Central memory CD8-positive, alpha-beta T cell (primary cell): ENCODE data around the gene SOX8.

Experiments used
- ATAC-seq: fragments of 150-1000 bp; cut with Tn5 transposase; replicated peaks from 2 replicates; pipeline ENCODE4 v1.10.0; 2022; ENCODE audit warnings: mild to moderate bottlenecking, moderate FRiP score, moderate number of reproducible peaks; ENCODE audit not compliant: poor library complexity, severe bottlenecking; ENCODE audit errors: extremely low read depth
- DNase-seq, 2 donors: peaks; one replicate each; pipeline ENCODE4 v3.0.0; 2021; ENCODE audit warnings: low spot score in 2 of 2
- H3K27ac Mint-ChIP-seq: one replicate; pipeline ENCODE4 v1.8.0; 2022; ENCODE audit warnings: low read depth, mild to moderate bottlenecking, moderate library complexity, mixed read lengths
- H3K27me3 Mint-ChIP-seq: one replicate; pipeline ENCODE4 v1.8.0; 2022; ENCODE audit warnings: mixed read lengths
- H3K36me3 Mint-ChIP-seq: one replicate; pipeline ENCODE4 v1.8.0; 2022; ENCODE audit warnings: mild to moderate bottlenecking, moderate library complexity, mixed read lengths; ENCODE audit not compliant: insufficient read depth
- H3K4me1 Mint-ChIP-seq: one replicate; pipeline ENCODE4 v1.8.0; 2022; ENCODE audit warnings: mixed read lengths
- H3K4me3 Mint-ChIP-seq: one replicate; pipeline ENCODE4 v1.8.0; 2022; ENCODE audit warnings: mild to moderate bottlenecking, moderate library complexity, mixed read lengths
- H3K9me3 Mint-ChIP-seq: one replicate; pipeline ENCODE4 v1.8.0; 2022; ENCODE audit warnings: mixed read lengths

SOX8 gene

GRCh38 chr16:988471-989353, 7.1 kb downstream of the SOX8 start:
- H3K36me3 Mint-ChIP-seq: peaks cover 2% of the 10 kb centered on the region
- ATAC-seq (no peak), DNase-seq (no peak)
- H3K4me3 Mint-ChIP-seq: no peak overlapping the region
- H3K9me3 Mint-ChIP-seq: no peaks in the 10 kb centered on the region
- H3K4me1 Mint-ChIP-seq: no peaks in the 10 kb centered on the region
- no peaks in the 10 kb centered on the region for H3K27me3 Mint-ChIP-seq
- H3K27ac Mint-ChIP-seq: no peak overlapping the region

- ATAC-seq (no peak), DNase-seq (no peak)
- Mint-ChIP-seq H3K27ac (no peak overlapping the region), H3K27me3 (no peaks in the 10 kb centered on the region), H3K9me3 (no peaks in the 10 kb centered on the region), H3K4me1 (no peaks in the 10 kb centered on the region), H3K4me3 (no peak overlapping the region), H3K36me3 (peaks cover 2% of the 10 kb centered on the region)
Observed at GRCh38 chr16:989354-989814, 7.8 kb downstream of the SOX8 start.

- no peak for ATAC-seq
- Mint-ChIP-seq H3K36me3 (peaks cover 2% of the 10 kb centered on the region), H3K27me3 (no peaks in the 10 kb centered on the region), H3K4me3 (no peak overlapping the region), H3K4me1 (peaks cover 4% of the 10 kb centered on the region), H3K9me3 (no peaks in the 10 kb centered on the region), H3K27ac (no peak overlapping the region)
- no peak for DNase-seq
Observed at GRCh38 chr16:990516-991291, 9.1 kb downstream of the SOX8 start.

GRCh38 chr16:991345-991744, 9.8 kb downstream of the SOX8 start:
- H3K27ac Mint-ChIP-seq: no peak overlapping the region
- no peaks in the 10 kb centered on the region for H3K27me3 Mint-ChIP-seq
- H3K4me1 Mint-ChIP-seq: peaks cover 10% of the 10 kb centered on the region
- no peak for DNase-seq
- ATAC-seq: no peak
- H3K36me3 Mint-ChIP-seq: peaks cover 2% of the 10 kb centered on the region
- no peak overlapping the region for H3K4me3 Mint-ChIP-seq
- H3K9me3 Mint-ChIP-seq: no peaks in the 10 kb centered on the region

GRCh38 chr16:991773-992172, 10.2 kb downstream of the SOX8 start:
- Mint-ChIP-seq H3K36me3 (peaks cover 2% of the 10 kb centered on the region), H3K27ac (no peak overlapping the region), H3K9me3 (no peaks in the 10 kb centered on the region), H3K4me3 (no peak overlapping the region), H3K27me3 (no peaks in the 10 kb centered on the region), H3K4me1 (peaks cover 14% of the 10 kb centered on the region)
- no peak for ATAC-seq
- no peak for DNase-seq

GRCh38 chr16:993731-994130, 12.2 kb downstream of the SOX8 start:
- no peak overlapping the region for H3K27ac Mint-ChIP-seq
- H3K4me3 Mint-ChIP-seq: no peak overlapping the region
- no peaks in the 10 kb centered on the region for H3K27me3 Mint-ChIP-seq

GRCh38 chr16:995087-995486, 13.5 kb downstream of the SOX8 start:
- ATAC-seq: no peak
- Mint-ChIP-seq H3K36me3 (peaks cover 7% of the 10 kb centered on the region), H3K27ac (no peak overlapping the region), H3K4me1 (peaks cover 32% of the 10 kb centered on the region), H3K4me3 (peak overlapping the region; percentile 49), H3K9me3 (no peaks in the 10 kb centered on the region), H3K27me3 (no peaks in the 10 kb centered on the region)
- DNase-seq: no peak

More at GRCh38 chr16:993731-994130, 12.2 kb downstream of the SOX8 start:
- DNase-seq (no peak), ATAC-seq (no peak)
- Mint-ChIP-seq H3K4me1 (peaks cover 29% of the 10 kb centered on the region), H3K9me3 (no peaks in the 10 kb centered on the region), H3K36me3 (peaks cover 7% of the 10 kb centered on the region)

GRCh38 chr16:995783-996182, 14.2 kb downstream of the SOX8 start:
- peaks cover 32% of the 10 kb centered on the region for H3K4me1 Mint-ChIP-seq
- DNase-seq: no peak
- H3K4me3 Mint-ChIP-seq: peak overlapping the region; percentile 80
- H3K36me3 Mint-ChIP-seq: peaks cover 7% of the 10 kb centered on the region
- no peak for ATAC-seq
- H3K27ac Mint-ChIP-seq: no peak overlapping the region
- no peaks in the 10 kb centered on the region for H3K27me3 Mint-ChIP-seq
- H3K9me3 Mint-ChIP-seq: no peaks in the 10 kb centered on the region

GRCh38 chr16:996681-997080, 15.1 kb downstream of the SOX8 start:
- Mint-ChIP-seq H3K9me3 (no peaks in the 10 kb centered on the region), H3K4me1 (peaks cover 32% of the 10 kb centered on the region), H3K27me3 (no peaks in the 10 kb centered on the region), H3K36me3 (peaks cover 5% of the 10 kb centered on the region), H3K4me3 (peak overlapping the region; percentile 80), H3K27ac (peak overlapping the region; percentile 81)
- DNase-seq: peak in 1 of 2 donors; percentile 28
- peak; percentile 67 for ATAC-seq

GRCh38 chr16:997440-998051, 16.0 kb downstream of the SOX8 start:
- DNase-seq (peak in 1 of 2 donors; percentile 41), ATAC-seq (peak; percentile 82)
- peaks cover 5% of the 10 kb centered on the region for H3K36me3 Mint-ChIP-seq
- H3K27me3 Mint-ChIP-seq: no peaks in the 10 kb centered on the region
- H3K4me3 Mint-ChIP-seq: peak overlapping the region; percentile 80
- H3K27ac Mint-ChIP-seq: peak overlapping the region; percentile 81
- no peaks in the 10 kb centered on the region for H3K9me3 Mint-ChIP-seq
- H3K4me1 Mint-ChIP-seq: peaks cover 32% of the 10 kb centered on the region

GRCh38 chr16:998211-998610, 16.6 kb downstream of the SOX8 start:
- Mint-ChIP-seq H3K27ac (peak overlapping the region; percentile 81), H3K36me3 (peaks cover 5% of the 10 kb centered on the region), H3K4me3 (peak overlapping the region; percentile 80), H3K27me3 (no peaks in the 10 kb centered on the region), H3K4me1 (peaks cover 32% of the 10 kb centered on the region), H3K9me3 (no peaks in the 10 kb centered on the region)
- no peak for ATAC-seq
- no peak for DNase-seq

GRCh38 chr16:998615-999014, 17.0 kb downstream of the SOX8 start:
- peaks cover 33% of the 10 kb centered on the region for H3K4me1 Mint-ChIP-seq
- H3K4me3 Mint-ChIP-seq: peak overlapping the region; percentile 80
- peak overlapping the region; percentile 81 for H3K27ac Mint-ChIP-seq
- peaks cover 6% of the 10 kb centered on the region for H3K36me3 Mint-ChIP-seq
- no peak for DNase-seq
- H3K9me3 Mint-ChIP-seq: no peaks in the 10 kb centered on the region
- no peaks in the 10 kb centered on the region for H3K27me3 Mint-ChIP-seq
- no peak for ATAC-seq
